GM18907 (cell line): ENCODE measurements around the gene ENG.
"Not testable (repeated sequence)": the region's sequence is repeated elsewhere in the genome, so short reads cannot be mapped to it uniquely, and the experiment has no call there.

Experiments used
- ATAC-seq: cut with Tn5 transposase; IDR thresholded peaks from one replicate; pipeline ENCODE4 v1.9.1; 2021; ENCODE audit warnings: mild to moderate bottlenecking, moderate library complexity; ENCODE audit not compliant: unreplicated experiment

Gene ENG

GRCh38 chr9:127854184-127854806 is at the start of gene ENG:
ENG (minus strand) TSS chr9:127854658; CDS start chr9:127854355, 303 bp downstream.
- no peak for ATAC-seq

DNA sequence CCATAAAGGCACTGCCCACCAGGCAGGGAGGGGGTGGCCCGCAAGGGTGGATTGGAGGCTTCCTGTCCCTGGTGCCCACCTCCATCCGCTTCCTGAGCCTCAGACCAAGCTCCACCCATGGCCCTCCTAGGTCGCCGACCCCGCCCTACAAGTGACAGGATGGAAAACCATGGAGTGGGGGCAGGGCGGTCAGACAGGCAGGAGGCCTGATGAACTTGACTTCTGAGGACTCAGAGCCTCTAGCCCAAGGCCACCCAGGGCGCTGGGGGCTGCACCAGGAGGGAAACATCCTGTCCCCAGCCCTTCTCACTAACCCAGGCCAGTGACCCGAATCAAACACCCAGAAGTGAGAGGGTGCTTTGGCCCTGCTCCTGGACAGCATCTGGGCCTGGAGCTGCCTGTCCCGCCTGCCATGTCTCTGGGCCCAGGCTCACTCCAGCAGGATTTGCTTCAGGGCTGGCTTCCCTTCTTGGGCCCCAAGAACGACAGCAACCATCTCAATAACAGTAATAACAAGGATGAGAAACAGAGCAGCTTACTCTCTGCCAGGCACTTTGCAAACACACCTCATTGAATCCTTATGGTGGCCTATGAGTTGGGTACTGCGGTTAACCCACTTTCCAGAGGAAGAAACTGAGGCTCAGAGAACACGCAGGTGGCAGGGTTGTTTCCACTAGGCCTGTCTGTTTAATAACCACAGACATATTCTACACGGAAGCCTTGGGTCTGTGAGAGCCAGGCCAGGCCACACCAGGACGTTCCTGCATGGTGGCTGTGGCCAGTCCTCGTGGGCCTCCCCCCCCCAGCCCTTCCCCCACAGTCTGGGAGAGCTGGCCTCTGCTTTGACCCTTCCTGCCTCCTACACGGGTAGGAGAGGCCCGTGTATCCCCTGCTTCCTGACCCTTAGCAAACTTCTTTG is 49.4 kb upstream of the ENG start:
- peak; percentile 31 for ATAC-seq

DNA sequence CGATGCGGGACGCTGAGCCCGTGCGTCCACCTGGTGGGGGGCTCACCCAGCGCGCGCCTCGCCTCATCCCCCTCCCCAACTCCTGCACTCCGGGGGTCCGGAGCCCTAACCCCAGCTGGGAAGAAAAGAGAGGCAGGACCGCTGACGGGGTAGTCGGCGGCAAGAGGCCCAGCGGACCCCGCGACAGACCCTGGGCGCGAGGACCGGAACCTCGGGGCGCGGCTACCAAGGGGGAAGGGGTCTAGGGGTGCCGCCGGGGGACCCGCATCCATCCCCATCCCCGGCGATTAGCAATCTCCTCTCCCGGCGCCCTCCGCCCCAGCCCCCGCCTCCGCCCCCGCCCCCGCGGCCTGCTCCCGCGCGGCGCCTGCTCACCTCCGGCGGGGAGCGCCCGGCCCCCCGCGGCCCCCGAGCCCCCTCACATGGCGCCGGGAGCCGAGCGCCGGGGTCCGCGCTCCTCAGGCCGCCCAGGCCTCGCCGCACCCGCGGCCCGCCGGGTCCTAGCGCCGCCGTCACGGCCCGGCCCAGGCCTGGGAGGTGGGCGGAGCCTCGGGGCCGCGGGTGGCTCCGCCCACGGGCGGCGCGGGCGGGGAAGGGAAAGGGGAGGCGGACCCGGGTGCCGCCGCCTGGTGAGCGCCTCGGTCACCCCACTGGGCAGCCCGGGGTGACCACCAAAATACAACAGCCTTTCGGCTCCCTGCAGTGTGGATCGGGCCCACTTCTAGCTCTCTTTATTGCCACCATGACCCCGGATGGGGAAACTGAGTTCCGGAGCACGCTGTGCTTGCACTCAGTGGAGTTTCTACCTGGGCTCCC is 44.9 kb upstream of the ENG start, which contains the start of gene ST6GALNAC6:
TSS of gene ST6GALNAC6 (minus strand) at position 476 of the 816 bp plus-strand sequence. CDS start 1,622 bp downstream, outside the sequence.
- peak; percentile 43 for ATAC-seq

DNA sequence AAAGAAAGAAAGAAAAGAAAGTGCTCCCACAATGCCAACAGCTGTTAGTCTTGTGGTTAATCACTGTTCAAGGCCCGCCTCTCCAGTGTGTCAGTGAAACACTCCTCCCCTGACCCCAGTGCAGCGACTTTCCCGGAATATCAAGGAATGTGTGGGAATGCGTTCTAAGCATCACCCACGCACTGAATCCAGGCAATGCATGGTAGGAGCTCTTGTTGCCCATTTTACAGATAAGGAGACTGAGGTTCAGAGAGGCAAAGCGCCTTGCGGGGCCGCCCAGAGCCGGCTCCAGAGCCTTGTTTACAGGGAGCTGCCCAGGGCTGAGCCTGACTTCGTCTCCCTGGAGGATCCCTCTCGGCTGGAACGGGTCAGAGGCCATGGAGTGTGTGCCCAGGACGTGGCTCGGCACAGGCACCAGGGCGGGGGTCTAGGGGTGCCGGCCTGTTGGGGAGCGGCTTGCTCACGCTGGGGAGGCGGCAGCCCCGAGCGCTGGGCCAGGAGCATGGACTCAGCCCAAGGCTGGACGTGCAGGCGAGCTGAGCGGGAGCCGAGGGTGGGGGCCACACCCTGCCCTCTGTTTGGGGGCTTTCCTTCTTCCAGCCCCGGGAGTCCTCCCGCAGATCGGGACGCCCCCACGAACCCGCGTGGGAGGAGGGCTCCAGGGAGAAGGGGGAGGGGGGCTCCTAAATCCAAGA is 44.1 kb upstream of the ENG start:
- ATAC-seq = no peak

GRCh38 chr9:127897193-127897692 is 42.8 kb upstream of the ENG start:
- ATAC-seq = no peak

- ATAC-seq = no peak
These were observed 42.1 kb upstream of the ENG start for GRCh38 chr9:127896395-127897192.

DNA sequence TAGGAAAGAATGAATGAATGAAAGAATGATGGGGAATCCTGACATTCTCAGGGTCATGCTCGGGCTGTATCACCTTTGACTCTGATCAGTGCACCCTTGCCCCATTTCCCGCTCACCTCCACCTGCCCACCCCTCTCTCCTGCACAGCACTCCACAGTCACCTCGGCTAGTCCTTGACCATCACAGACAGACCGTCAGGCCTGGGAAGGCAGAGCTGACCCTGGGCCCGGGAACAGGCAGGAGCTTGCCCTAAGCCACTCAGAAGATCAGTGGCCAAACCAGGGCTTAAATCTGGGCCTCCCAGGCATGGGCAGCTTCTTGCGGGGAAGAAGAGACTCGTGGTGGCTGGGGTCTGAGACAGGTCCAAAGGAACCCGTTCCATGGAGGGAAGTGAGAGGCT is 41.4 kb upstream of the ENG start:
- ATAC-seq = no peak

DNA sequence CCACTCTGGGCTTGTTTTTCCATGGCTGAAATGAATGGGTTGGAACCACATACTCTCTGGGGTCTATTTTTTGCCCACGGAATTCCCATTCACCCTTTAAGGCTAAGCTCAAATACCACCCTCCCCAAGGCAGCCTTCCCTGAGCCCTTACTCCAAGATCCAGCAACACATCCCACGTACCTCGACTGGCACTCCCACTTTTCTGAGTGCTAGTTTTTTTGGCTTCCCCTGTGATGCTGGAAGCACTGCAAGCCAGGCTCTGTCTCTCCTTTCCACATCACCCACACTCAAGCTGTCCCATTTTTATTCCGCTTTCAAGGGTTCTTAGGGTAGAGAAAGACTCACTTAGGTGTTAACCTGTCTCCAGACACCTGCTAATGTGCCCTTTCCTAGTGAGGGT is 38.9 kb upstream of the ENG start:
- no peak for ATAC-seq

DNA sequence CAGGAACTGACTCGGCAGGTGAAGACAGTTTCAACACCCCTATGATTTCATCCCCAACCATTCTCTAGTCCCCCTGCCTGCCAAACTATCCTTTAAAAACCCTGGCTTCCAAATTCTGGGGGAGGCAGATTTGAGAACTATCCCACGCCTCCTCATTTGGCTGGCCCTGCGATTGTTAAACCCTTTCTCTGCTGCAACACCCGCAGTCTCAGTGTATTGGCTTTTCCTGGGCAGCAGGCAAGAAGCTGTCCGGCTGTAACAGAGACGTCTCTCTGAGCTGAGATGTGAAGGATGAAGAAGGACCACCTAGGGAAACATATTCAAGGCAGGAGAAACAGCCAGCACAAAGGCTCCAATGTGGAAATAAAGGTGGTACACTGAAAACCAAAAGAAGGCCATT is 38.4 kb upstream of the ENG start:
- ATAC-seq = no peak

- ATAC-seq = no peak
These were observed 35.6 kb upstream of the ENG start for GRCh38 chr9:127890053-127890452.

DNA sequence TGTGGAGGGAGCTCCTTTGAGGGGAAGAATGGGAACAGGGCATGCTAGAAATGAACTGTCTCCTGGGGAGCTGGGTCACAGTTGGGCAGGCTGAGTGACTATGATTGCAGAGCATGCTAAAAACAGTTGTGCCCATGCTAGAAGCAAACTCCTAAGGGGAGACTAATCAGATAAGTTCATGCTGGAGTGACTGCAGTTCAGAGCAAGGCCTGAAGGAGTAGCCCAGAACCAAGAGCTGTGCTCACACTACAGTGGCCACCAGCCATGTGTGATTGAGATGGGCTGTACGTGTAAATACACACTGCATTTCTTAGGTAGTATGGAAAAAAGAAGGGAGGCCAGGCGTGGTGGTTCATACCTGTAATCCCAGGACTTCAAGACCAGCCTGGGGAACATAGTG is 33.3 kb upstream of the ENG start:
- no peak for ATAC-seq

GRCh38 chr9:127886401-127886972 is 32.0 kb upstream of the ENG start:
- ATAC-seq = no peak

GRCh38 chr9:127885508-127886281 is 31.2 kb upstream of the ENG start:
- ATAC-seq = no peak

DNA sequence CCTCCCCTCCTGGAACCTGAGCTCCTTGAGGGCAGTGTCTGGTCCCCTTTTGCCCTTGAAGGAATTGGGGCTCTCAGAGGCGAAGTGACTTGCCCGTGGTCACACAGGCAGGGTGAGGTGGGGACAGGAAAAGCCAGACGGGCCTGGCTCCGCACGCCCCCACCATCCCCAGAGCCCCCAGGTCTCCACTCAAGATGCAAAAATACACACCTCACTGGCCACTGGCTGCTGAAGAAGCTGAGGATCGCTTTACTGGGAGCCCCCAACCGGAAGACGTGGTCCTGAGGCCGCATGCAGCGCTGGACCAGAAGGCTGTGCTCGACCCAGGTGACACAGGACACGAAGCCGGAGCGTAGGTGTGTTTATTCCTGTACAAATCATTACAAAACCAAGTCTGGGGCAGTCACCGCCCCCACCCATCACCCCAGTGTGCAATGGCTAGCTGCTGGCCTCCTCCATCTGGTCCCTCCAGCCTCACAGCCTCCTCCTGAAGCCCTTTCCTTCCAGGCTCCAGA is 30.6 kb upstream of the ENG start:
- no peak for ATAC-seq

DNA sequence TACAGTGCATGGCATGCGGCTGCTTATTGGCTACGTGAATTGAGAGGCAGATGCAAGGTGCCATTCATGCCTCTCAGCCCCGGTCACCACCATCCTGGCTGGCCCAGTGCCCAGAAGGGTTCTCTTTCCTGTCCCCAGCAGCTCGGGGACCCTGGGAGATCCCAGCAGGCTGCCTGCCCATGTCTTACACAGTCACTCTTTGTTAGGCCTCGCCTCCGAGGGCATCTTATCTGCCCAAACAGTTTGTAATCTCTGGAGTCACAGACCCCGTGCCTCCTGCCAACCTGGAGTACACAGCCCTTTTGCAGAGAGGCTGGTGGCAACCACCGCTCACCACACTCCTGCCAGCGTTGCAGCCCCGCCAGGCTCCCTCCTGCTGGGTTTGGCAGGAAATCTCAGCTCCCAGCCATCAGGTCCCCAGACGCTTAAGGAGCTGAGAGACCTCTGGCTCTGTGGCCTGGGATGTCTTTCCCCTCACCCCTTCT is 30.0 kb upstream of the ENG start:
- ATAC-seq = no peak

- ATAC-seq = no peak
These were observed 29.5 kb upstream of the ENG start for GRCh38 chr9:127883959-127884358.

DNA sequence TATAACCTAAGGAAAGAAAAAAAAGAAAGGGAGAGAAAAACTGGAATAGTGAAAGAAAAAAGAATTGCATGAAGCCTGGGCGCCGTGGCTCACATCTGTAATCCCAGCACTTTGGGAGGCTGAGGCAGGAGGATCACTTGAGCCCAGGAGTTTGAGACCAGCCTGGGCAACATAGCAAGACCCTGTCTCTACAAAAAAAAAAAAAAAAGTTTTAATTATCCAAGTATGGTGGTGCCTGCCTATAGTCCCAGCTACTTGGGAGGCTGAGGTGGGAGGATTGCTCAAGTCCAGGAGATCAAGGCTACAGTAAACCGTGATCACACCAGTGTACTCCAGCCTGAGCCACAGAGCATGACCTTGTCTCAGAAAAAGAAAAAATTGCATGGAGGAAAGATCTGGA is 27.3 kb upstream of the ENG start:
- ATAC-seq = not testable (repeated sequence)

DNA sequence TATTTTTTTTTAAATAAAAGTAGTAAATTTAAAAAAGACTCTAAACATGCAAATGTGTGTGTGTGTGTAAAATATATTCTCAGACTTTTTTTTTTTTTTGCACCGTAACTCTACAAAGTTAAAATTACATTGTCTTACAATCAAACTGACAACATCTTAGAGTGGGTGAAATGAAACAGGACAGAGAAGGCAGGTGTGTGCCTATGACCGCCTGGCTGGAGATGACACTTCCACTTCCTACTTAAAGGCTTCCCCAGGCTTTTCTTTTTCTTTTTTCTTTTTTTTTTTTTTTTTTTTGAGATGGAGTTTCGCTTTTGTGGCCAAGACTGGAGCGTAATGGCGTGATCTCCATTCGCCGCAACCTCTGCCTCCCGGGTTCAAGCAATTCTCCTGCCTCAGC is 25.7 kb upstream of the ENG start:
- no peak for ATAC-seq
